ENCODE data around the gene SIK2.

The SIK2 gene

GRCh38 chr11:111601979-111602864 is at the start of gene SIK2:
Gene SIK2 (plus strand): TSS chr11:111602449. CDS start chr11:111602564, 115 bp downstream.
- DNase-seq, result peak; percentile 97

GRCh38 chr11:111554532-111554931 is 47.7 kb upstream of the SIK2 start:
- DNase-seq, result no peak

- DNase-seq, result no peak
Measured at GRCh38 chr11:111555255-111555654, 47.0 kb upstream of the SIK2 start.

- no peak for DNase-seq
Measured at GRCh38 chr11:111557425-111558111, 44.7 kb upstream of the SIK2 start.

- DNase-seq, result no peak
Measured at GRCh38 chr11:111559800-111560464, 42.3 kb upstream of the SIK2 start.

GRCh38 chr11:111560800-111561199 is 41.4 kb upstream of the SIK2 start:
- DNase-seq, result no peak

- DNase-seq, result no peak
Measured at GRCh38 chr11:111561306-111561705, 40.9 kb upstream of the SIK2 start.

- no peak for DNase-seq
Measured at GRCh38 chr11:111561791-111562325, 40.4 kb upstream of the SIK2 start.

- DNase-seq, result no peak
Measured at GRCh38 chr11:111562692-111563389, 39.4 kb upstream of the SIK2 start.

- peak; percentile 67 for DNase-seq
Measured at GRCh38 chr11:111565114-111565720, 37.0 kb upstream of the SIK2 start.

- DNase-seq, result no peak
Measured at GRCh38 chr11:111566324-111566723, 35.9 kb upstream of the SIK2 start.

GRCh38 chr11:111569476-111569875 is 32.8 kb upstream of the SIK2 start:
- DNase-seq, result no peak

GRCh38 chr11:111570796-111571195 is 31.5 kb upstream of the SIK2 start:
- no peak for DNase-seq

GRCh38 chr11:111571829-111572501 is 30.3 kb upstream of the SIK2 start:
- DNase-seq, result no peak

- no peak for DNase-seq
Measured at GRCh38 chr11:111572581-111572980, 29.7 kb upstream of the SIK2 start.

- DNase-seq, result no peak
Measured at GRCh38 chr11:111573821-111574249, 28.4 kb upstream of the SIK2 start.

GRCh38 chr11:111574373-111575225 is 27.6 kb upstream of the SIK2 start:
- no peak for DNase-seq

- no peak for DNase-seq
Measured at GRCh38 chr11:111575740-111576139, 26.5 kb upstream of the SIK2 start.

- DNase-seq, result no peak
Measured at GRCh38 chr11:111577821-111578220, 24.4 kb upstream of the SIK2 start.

- DNase-seq, result no peak
Measured at GRCh38 chr11:111581341-111581740, 20.9 kb upstream of the SIK2 start.

- no peak for DNase-seq
Measured at GRCh38 chr11:111582163-111582562, 20.1 kb upstream of the SIK2 start.

All from NCI-H82 (cell line).